ENCODE data around the gene SPRN. TPM values are rescaled to one million over a fixed set of nuclear protein-coding genes. Genes with fewer than 3 reads are reported as not detected.

Gene SPRN
- total RNA-seq, 6 donors from 2014 or later = 0.20 TPM; not detected in 5

DNA sequence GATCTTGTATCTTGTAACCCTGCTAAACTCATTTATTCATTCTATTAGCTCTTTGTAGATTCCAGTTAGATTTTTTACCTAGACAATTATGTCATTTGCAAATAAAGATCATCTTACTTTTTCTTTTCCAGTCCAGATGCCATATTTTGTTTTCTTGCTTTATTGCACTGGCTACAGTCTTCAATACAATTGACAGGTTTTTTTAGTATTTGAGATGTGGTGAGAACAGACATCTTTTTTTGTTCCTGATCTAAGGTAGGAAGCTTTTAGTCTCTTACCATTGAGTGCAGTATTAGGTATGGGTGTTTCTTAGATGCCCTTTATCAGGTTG, 12.1 kb downstream of the SPRN start:
- no peak for DNase-seq
- H3K4me1 ChIP-seq = no peaks in the 10 kb centered on the region
- TF ChIP-seq, protein P1, sequence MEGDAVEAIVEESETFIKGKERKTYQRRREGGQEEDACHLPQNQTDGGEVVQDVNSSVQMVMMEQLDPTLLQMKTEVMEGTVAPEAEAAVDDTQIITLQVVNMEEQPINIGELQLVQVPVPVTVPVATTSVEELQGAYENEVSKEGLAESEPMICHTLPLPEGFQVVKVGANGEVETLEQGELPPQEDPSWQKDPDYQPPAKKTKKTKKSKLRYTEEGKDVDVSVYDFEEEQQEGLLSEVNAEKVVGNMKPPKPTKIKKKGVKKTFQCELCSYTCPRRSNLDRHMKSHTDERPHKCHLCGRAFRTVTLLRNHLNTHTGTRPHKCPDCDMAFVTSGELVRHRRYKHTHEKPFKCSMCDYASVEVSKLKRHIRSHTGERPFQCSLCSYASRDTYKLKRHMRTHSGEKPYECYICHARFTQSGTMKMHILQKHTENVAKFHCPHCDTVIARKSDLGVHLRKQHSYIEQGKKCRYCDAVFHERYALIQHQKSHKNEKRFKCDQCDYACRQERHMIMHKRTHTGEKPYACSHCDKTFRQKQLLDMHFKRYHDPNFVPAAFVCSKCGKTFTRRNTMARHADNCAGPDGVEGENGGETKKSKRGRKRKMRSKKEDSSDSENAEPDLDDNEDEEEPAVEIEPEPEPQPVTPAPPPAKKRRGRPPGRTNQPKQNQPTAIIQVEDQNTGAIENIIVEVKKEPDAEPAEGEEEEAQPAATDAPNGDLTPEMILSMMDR (IDR thresholded peaks at IDR 0.05) = no peak
- TF ChIP-seq EP300 (IDR thresholded peaks at IDR 0.05) (no peak), POLR2A (IDR thresholded peaks at IDR 0.05) (no peak), POLR2AphosphoS5 (IDR thresholded peaks at IDR 0.05) (no peak)
- H3K27me3 ChIP-seq = no peaks in the 10 kb centered on the region
- ATAC-seq (ENCODE audit: low FRiP score in 2 of 2) = no peak
- H3K36me3 ChIP-seq = peaks cover 14 to 74% (median 22%) of the 10 kb centered on the region in 4 donors
- H3K4me3 ChIP-seq = no peak overlapping the region
- H3K27ac ChIP-seq = no peak overlapping the region
- H3K9me3 ChIP-seq = peaks cover 6 to 30% (median 14%) of the 10 kb centered on the region in 4 donors

DNA sequence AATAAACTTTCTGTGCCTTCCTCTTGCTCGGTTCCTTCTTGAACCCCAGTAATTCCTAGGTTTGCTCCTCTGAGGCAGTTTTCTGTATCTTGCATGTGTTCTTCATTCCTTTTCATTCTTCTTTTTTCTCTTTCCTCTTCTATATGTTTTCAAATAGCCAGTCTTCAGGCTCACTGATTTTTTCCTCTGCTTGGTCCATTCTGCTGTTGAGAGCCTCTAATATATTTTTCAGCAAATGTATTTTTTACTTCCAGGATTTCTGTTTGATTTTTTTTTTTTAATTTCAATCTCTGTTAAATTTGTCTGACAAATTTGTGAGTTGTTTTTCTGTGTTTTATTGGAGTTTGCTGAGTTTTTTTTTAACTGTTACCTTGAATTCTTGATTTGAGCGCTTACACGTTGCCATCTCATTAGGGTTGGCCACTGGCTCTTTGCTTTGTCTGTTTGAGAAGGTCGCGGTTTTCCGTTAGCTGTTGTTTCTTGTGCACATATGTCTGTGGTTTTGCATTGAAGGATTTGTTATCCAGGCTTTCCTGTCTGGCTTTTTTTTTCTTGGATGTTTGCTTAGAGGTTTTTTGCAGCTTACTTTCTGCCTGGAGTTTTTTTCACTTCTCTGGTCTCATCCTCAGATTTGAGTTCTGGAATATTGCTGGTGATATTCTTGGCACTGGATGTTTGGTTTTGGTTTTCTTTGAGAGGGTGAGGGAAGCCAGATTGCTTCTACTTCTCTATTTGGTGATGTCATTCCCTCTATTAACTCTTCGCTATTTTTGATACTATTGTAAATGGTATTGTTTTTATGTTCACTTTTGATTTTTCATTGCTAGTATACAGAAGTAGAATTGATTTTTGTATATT, 12.7 kb downstream of the SPRN start:
- ATAC-seq (ENCODE audit: low FRiP score in 2 of 2) (no peak), DNase-seq (no peak)
- H3K9me3 ChIP-seq = peaks cover 6 to 30% (median 14%) of the 10 kb centered on the region in 4 donors
- peaks cover 14 to 79% (median 22%) of the 10 kb centered on the region in 4 donors for H3K36me3 ChIP-seq
- no peak overlapping the region for H3K4me3 ChIP-seq
- H3K4me1 ChIP-seq = no peaks in the 10 kb centered on the region
- H3K27me3 ChIP-seq = no peaks in the 10 kb centered on the region
- WGBS, 2 donors = 98 to 100% methylated on average over 7 of the region's 7 CpGs
- no peak for TF ChIP-seq POLR2A (IDR thresholded peaks at IDR 0.05)
- TF ChIP-seq POLR2AphosphoS5 (IDR thresholded peaks at IDR 0.05) = no peak
- TF ChIP-seq EP300 (IDR thresholded peaks at IDR 0.05) = no peak
- TF ChIP-seq, protein P1 (IDR thresholded peaks at IDR 0.05) = no peak
- no peak overlapping the region for H3K27ac ChIP-seq

DNA sequence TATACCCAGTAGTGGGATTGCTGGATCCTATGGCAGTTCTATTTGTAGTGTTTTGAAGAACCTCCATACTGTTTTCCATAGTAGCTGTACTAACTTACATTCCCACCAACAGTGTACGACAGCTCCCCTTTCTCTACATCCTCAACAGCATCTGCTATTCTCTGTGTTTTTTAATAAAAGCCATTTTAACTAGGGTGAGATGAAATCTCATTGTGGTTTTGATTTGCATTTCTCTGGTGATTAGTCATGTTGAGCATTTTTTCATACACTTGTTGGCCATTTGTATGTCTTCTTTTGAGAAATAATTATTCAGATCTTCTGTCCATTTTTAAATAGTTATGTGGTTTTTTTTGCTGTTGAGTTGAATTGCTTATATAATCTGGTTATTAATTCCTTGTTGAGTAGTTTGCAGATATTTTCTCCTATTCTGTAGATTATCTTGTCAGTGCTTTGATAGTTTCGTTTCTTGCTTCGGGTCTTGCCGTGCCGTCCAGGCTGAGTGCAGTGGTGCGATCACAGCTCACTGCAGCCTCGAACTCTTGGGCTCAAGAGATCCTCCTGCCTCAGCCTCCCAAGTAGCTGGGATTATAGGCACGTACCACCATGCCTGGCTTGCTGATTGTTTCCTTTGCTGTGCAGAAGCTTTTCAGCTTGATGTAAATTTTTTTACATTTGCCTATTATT, 18.4 kb downstream of the SPRN start:
- Histone ChIP-seq H3K27ac (no peak overlapping the region), H3K4me3 (no peak overlapping the region), H3K9me3 (peaks cover 0 to 8% (median 0%) of the 10 kb centered on the region in 4 donors), H3K36me3 (peaks cover 13 to 89% (median 30%) of the 10 kb centered on the region in 4 donors), H3K27me3 (no peaks in the 10 kb centered on the region), H3K4me1 (peaks cover 0 to 4% (median 3%) of the 10 kb centered on the region in 4 donors)
- ATAC-seq (ENCODE audit: low FRiP score in 2 of 2) (no peak), DNase-seq (no peak)
- WGBS, 2 donors = 95 to 99% methylated on average over 8 of the region's 8 CpGs
- TF ChIP-seq POLR2A (IDR thresholded peaks at IDR 0.05) (no peak), POLR2AphosphoS5 (IDR thresholded peaks at IDR 0.05) (no peak), EP300 (IDR thresholded peaks at IDR 0.05) (no peak)
- TF ChIP-seq, protein P1 (IDR thresholded peaks at IDR 0.05) = no peak

DNA sequence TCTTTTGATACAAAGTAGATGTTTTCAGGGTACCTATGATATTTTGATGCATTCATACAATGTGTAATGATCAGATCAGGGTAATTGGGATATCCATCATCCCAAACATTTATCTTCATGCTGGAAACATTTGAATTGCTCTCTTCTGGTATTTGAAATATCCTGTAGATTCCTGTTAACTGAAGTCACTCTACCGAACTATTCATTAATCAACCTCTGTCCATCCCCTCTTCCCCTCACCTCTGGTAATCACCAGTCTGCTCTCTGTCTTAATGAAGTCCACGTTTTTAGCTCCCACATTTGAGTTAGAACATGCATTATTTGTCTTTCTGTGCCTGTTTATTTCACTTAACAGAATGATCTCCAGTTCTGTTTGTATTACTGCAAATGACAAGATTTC, 19.2 kb downstream of the SPRN start:
- no peak for ATAC-seq (ENCODE audit: low FRiP score in 2 of 2)

More for the DNA sequence above, 19.2 kb downstream of the SPRN start:
- WGBS, 2 donors = 65 to 75% methylated on average over 2 of the region's 2 CpGs
- no peak overlapping the region for H3K4me3 ChIP-seq
- peaks cover 0 to under 1% (median 0%) of the 10 kb centered on the region in 4 donors for H3K9me3 ChIP-seq
- H3K27me3 ChIP-seq = no peaks in the 10 kb centered on the region
- no peak overlapping the region for H3K27ac ChIP-seq
- peaks cover 0 to 9% (median 5%) of the 10 kb centered on the region in 4 donors for H3K4me1 ChIP-seq
- DNase-seq = no peak
- peaks cover 13 to 85% (median 27%) of the 10 kb centered on the region in 4 donors for H3K36me3 ChIP-seq
- TF ChIP-seq EP300 (IDR thresholded peaks at IDR 0.05) (no peak), POLR2A (IDR thresholded peaks at IDR 0.05) (no peak), POLR2AphosphoS5 (IDR thresholded peaks at IDR 0.05) (no peak)
- TF ChIP-seq, protein P1 (IDR thresholded peaks at IDR 0.05) = no peak

Data from upper lobe of left lung (tissue), 6 donors.